ENCODE measurements around the gene NEURL1B.
A peak's percentile ranks its signal among the peaks of the same experiment; 100 is the strongest.

NEURL1B gene

GRCh38 chr5:172718527-172719114 is 77.6 kb downstream of the NEURL1B start (continued):
- TF ChIP-seq KLF17 (tag by site-specific recombination; IDR thresholded peaks at IDR 0.05) (no peak), TCF7L2 (IDR thresholded peaks at IDR 0.05; ENCODE audit: borderline replicate concordance, low read depth, low read length) (no peak), ZFP69B (tag by site-specific recombination; IDR thresholded peaks at IDR 0.05) (no peak), ZNF670 (tag by site-specific recombination; IDR thresholded peaks at IDR 0.05; ENCODE audit: low read depth) (no peak; the same call in 1 of the 2 replicates), ZNF211 (tag by site-specific recombination; IDR thresholded peaks at IDR 0.05; ENCODE audit: low read depth) (no peak), ZNF398 (tag by site-specific recombination; IDR thresholded peaks at IDR 0.05) (no peak), ZBTB26 (tag by site-specific recombination; optimal IDR thresholded peaks at IDR 0.05) (no peak), EGR2 (tag by site-specific recombination; IDR thresholded peaks at IDR 0.05; ENCODE audit: low read depth) (no peak), ZNF19 (tag by site-specific recombination; IDR thresholded peaks at IDR 0.05; ENCODE audit: low read depth) (no peak), AEBP2 (tag by site-specific recombination; IDR thresholded peaks at IDR 0.05; ENCODE audit: borderline replicate concordance) (no peak), GLIS2 (tag by site-specific recombination; IDR thresholded peaks at IDR 0.05) (no peak), RBAK (tag by site-specific recombination; IDR thresholded peaks at IDR 0.05) (no peak), ZNF768 (tag by site-specific recombination; IDR thresholded peaks at IDR 0.05) (no peak), ZBTB8A (tag by site-specific recombination; IDR thresholded peaks at IDR 0.05) (no peak), KLF10 (tag by site-specific recombination; IDR thresholded peaks at IDR 0.05) (no peak), KLF7 (tag by site-specific recombination; IDR thresholded peaks at IDR 0.05; ENCODE audit: borderline replicate concordance) (no peak), ZNF701 (tag by site-specific recombination; IDR thresholded peaks at IDR 0.05) (peak; percentile 68; the same call in 1 of the 2 replicates), ZNF610 (tag by site-specific recombination; IDR thresholded peaks at IDR 0.05; ENCODE audit: borderline replicate concordance) (no peak), ZNF366 (tag by site-specific recombination; conservative IDR thresholded peaks at IDR 0.05) (peak; percentile 100), ZBTB6 (tag by site-specific recombination; IDR thresholded peaks at IDR 0.05) (no peak), WT1 (tag by site-specific recombination; IDR thresholded peaks at IDR 0.05) (no peak), ZNF548 (tag by site-specific recombination; IDR thresholded peaks at IDR 0.05) (no peak), ZNF394 (tag by site-specific recombination; IDR thresholded peaks at IDR 0.05; ENCODE audit: borderline replicate concordance) (no peak), ZNF292 (tag by site-specific recombination; IDR thresholded peaks at IDR 0.05; ENCODE audit: borderline replicate concordance, low read depth) (no peak), ZNF155 (tag by site-specific recombination; IDR thresholded peaks at IDR 0.05) (no peak), ZNF777 (tag by site-specific recombination; IDR thresholded peaks at IDR 0.05; ENCODE audit: borderline replicate concordance) (no peak), ZNF302 (tag by site-specific recombination; IDR thresholded peaks at IDR 0.05; ENCODE audit: low read depth) (no peak), ZNF248 (tag by site-specific recombination; IDR thresholded peaks at IDR 0.05) (0 out of 2 replicates have a peak, but pooled peaks have one; percentile 8), PRDM6 (tag by site-specific recombination; IDR thresholded peaks at IDR 0.05) (no peak), ZNF623 (tag by site-specific recombination; IDR thresholded peaks at IDR 0.05) (no peak)
